ENCODE measurements around the gene SYNC.

GRCh38 chr1:32695098-32695904 is 7.3 kb downstream of the SYNC start:
- no peak for TF ChIP-seq CTCF (IDR thresholded peaks at IDR 0.05)
- TF ChIP-seq POLR2A (IDR thresholded peaks at IDR 0.05) = no peak
